K562 (cell line): ENCODE measurements around the gene FAM89B. TPM values are rescaled to one million over a fixed set of nuclear protein-coding genes. Genes with fewer than 3 reads are reported as not detected.
A peak's percentile ranks its signal among the peaks of the same experiment; 100 is the strongest.

Experiments used
- CBX3 ChIP-seq, 2 experiments: IDR thresholded peaks; 1 replicate in 1 of 2; 2 replicates in 1 of 2; pipeline ENCODE4 v1.6.1; 2012; ENCODE audit warnings: inconsistent platforms in 2 of 2, low read length in 2 of 2, borderline replicate concordance in 1 of 2, control low read depth in 1 of 2
- MAFK ChIP-seq: IDR thresholded peaks from 2 replicates; pipeline ENCODE4 v1.6.1; 2011; ENCODE audit warnings: low read length, improper control_type of control experiment
- MTA3 ChIP-seq: fragments of 450-650 bp; formaldehyde crosslinking; IDR thresholded peaks from 2 replicates; pipeline ENCODE4 v1.6.1; 2017; ENCODE audit warnings: mild to moderate bottlenecking, borderline replicate concordance
- NR2C2 ChIP-seq, 2 experiments: fragments of 200-800 bp in 1 of 2; sonication (Bioruptor generic) in 1 of 2; sonication (generic) in 1 of 2; formaldehyde crosslinking in 1 of 2; IDR thresholded peaks; 2 replicates each; pipeline versions ENCODE4 v1.6.1 to v1.8.0; 2016 to 2022; ENCODE audit warnings: mild to moderate bottlenecking in 1 of 2, missing compliant biosample characterization in 1 of 2, missing genetic modification characterization in 1 of 2, missing genetic modification reagents in 1 of 2
- polyA plus RNA-seq, 8 experiments: library from polyadenylated mRNA; depleted of rRNA in 4 of 8; stranded (reverse) in 5 of 8; unstranded in 3 of 8; fragments of >200 nt; fragmentation: Nextera tagmentation in 2 of 8; fragmentation: Illumina TruSeq in 1 of 8; extraction: Ambion mirVana in 2 of 8; extraction: Trizol in 1 of 8; gene quantifications; 2 replicates each; pipeline versions ENCODE4 v1.2.1 to v1.2.3, GENCODE V29; 2011 to 2014; ENCODE audit warnings: inconsistent platforms in 1 of 8, missing spikeins in 1 of 8
- total RNA-seq, 7 experiments: library from RNA; depleted of rRNA in 6 of 7; stranded (reverse); fragments of >200 nt in 6 of 7; fragmentation: Illumina TruSeq in 2 of 7; extraction: Trizol in 2 of 7; gene quantifications; 2 replicates each; pipeline versions ENCODE4 v1.2.1 to v1.2.3, GENCODE V29; 2011 to 2021; ENCODE audit warnings: low replicate concordance in 1 of 7
- TF ChIP-seq, protein P1 (sequence below): fragments of 450-650 bp; formaldehyde crosslinking; IDR thresholded peaks from 2 replicates; pipeline ENCODE4 v1.4.0; 2020; ENCODE audit warnings: mild to moderate bottlenecking, moderate library complexity
- TF ChIP-seq, protein P2 (sequence below): IDR thresholded peaks from 2 replicates; pipeline ENCODE4 v1.6.1; 2011; ENCODE audit warnings: borderline replicate concordance, low read depth, mild to moderate bottlenecking, moderate library complexity, low read length; ENCODE audit not compliant: insufficient read depth, poor library complexity, severe bottlenecking
- TF ChIP-seq, protein P3 (sequence below), 3 experiments: fragments of 200-800 bp in 1 of 3; fragments of 250-450 bp in 1 of 3; fragments of 450-650 bp in 1 of 3; sonication (Bioruptor Pico) in 1 of 3; sonication (Bioruptor generic) in 1 of 3; formaldehyde crosslinking in 1 of 3; IDR thresholded peaks; 2 replicates each; pipeline versions ENCODE4 v1.6.1 to v1.8.0; 2016 to 2022; ENCODE audit warnings: mild to moderate bottlenecking in 2 of 3, missing genetic modification characterization in 2 of 3, missing compliant biosample characterization in 1 of 3, moderate library complexity in 1 of 3
- TF ChIP-seq, protein P4 (sequence below): fragments of 450-650 bp; IDR thresholded peaks from 2 replicates; pipeline ENCODE4 v1.6.1; 2016; ENCODE audit warnings: low read depth

Gene FAM89B
- total and polyA plus RNA-seq, 9 of the 15 experiments (the other 6 are each of a cell fraction or from before 2014, with no cell fraction given), result 0.32 to 27.6 (median 11.9) TPM

DNA sequence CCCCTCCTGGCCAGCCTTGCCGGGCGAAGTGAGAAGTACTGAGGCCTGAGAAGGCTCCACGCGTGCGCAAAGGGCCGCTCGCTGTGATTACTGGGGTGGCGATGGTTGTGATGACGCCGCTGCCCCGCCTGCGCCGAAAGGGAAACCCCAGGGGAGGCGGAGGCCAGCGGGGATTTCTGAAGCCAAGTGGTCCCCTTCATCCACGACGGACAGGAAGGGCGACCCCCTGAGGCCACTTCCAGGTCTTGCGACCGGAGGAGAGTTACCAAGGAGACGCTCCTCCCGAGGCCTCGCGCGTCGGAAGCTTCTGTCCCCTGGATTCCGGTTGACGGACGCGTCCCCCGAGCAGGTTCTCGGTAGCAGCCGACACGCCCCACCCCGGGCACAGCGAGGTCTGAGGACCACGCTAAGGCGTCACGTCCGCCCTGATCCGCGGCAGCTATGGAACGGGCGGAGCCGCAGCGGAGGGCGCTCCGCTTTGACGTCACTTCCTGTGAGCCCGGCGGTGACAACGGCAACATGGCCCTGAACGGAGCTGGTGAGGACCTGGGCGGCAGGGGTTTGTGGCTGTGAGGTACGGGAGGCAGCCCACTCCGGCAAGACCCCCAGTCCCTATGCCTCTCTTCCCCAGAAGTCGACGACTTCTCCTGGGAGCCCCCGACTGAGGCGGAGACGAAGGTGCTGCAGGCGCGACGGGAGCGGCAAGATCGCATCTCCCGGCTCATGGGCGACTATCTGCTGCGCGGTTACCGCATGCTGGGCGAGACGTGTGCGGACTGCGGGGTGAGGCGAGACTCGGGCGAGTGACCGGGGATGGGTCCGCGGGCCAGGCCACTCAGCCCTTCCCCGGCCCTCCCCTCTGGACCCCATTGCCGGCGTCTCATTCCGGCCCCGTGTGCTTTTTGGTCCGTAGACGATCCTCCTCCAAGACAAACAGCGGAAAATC is 2.1 kb upstream of the FAM89B start, which contains the start of gene ZNRD2 (continued):
- TF ChIP-seq, protein P1, sequence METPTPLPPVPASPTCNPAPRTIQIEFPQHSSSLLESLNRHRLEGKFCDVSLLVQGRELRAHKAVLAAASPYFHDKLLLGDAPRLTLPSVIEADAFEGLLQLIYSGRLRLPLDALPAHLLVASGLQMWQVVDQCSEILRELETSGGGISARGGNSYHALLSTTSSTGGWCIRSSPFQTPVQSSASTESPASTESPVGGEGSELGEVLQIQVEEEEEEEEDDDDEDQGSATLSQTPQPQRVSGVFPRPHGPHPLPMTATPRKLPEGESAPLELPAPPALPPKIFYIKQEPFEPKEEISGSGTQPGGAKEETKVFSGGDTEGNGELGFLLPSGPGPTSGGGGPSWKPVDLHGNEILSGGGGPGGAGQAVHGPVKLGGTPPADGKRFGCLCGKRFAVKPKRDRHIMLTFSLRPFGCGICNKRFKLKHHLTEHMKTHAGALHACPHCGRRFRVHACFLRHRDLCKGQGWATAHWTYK, result peak; percentile 84; the same call in 1 of the 2 replicates
- TF ChIP-seq NR2C2 (CRISPR knock-in tag; IDR thresholded peaks at IDR 0.05) (peak; percentile 81; the same call in 1 of the 2 replicates), NR2C2 (tag; IDR thresholded peaks at IDR 0.05) (peak; percentile 86), MAFK (no peak), CBX3 (IDR thresholded peaks at IDR 0.05; ENCODE audit: borderline replicate concordance in 1 of 2, low read length in 2 of 2) (peak in 1 of 2 experiments; percentile 33; a peak in 1 of 3 replicates), MTA3 (peak; percentile 84; the same call in 1 of the 2 replicates)
- TF ChIP-seq, protein P2, sequence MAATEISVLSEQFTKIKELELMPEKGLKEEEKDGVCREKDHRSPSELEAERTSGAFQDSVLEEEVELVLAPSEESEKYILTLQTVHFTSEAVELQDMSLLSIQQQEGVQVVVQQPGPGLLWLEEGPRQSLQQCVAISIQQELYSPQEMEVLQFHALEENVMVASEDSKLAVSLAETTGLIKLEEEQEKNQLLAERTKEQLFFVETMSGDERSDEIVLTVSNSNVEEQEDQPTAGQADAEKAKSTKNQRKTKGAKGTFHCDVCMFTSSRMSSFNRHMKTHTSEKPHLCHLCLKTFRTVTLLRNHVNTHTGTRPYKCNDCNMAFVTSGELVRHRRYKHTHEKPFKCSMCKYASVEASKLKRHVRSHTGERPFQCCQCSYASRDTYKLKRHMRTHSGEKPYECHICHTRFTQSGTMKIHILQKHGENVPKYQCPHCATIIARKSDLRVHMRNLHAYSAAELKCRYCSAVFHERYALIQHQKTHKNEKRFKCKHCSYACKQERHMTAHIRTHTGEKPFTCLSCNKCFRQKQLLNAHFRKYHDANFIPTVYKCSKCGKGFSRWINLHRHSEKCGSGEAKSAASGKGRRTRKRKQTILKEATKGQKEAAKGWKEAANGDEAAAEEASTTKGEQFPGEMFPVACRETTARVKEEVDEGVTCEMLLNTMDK, result peak; percentile 45
- TF ChIP-seq, protein P3, sequence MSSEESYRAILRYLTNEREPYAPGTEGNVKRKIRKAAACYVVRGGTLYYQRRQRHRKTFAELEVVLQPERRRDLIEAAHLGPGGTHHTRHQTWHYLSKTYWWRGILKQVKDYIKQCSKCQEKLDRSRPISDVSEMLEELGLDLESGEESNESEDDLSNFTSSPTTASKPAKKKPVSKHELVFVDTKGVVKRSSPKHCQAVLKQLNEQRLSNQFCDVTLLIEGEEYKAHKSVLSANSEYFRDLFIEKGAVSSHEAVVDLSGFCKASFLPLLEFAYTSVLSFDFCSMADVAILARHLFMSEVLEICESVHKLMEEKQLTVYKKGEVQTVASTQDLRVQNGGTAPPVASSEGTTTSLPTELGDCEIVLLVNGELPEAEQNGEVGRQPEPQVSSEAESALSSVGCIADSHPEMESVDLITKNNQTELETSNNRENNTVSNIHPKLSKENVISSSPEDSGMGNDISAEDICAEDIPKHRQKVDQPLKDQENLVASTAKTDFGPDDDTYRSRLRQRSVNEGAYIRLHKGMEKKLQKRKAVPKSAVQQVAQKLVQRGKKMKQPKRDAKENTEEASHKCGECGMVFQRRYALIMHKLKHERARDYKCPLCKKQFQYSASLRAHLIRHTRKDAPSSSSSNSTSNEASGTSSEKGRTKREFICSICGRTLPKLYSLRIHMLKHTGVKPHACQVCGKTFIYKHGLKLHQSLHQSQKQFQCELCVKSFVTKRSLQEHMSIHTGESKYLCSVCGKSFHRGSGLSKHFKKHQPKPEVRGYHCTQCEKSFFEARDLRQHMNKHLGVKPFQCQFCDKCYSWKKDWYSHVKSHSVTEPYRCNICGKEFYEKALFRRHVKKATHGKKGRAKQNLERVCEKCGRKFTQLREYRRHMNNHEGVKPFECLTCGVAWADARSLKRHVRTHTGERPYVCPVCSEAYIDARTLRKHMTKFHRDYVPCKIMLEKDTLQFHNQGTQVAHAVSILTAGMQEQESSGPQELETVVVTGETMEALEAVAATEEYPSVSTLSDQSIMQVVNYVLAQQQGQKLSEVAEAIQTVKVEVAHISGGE (CRISPR knock-in tag; IDR thresholded peaks at IDR 0.05), result peak; percentile 84 to 97 (median 95)
- TF ChIP-seq, protein P4, sequence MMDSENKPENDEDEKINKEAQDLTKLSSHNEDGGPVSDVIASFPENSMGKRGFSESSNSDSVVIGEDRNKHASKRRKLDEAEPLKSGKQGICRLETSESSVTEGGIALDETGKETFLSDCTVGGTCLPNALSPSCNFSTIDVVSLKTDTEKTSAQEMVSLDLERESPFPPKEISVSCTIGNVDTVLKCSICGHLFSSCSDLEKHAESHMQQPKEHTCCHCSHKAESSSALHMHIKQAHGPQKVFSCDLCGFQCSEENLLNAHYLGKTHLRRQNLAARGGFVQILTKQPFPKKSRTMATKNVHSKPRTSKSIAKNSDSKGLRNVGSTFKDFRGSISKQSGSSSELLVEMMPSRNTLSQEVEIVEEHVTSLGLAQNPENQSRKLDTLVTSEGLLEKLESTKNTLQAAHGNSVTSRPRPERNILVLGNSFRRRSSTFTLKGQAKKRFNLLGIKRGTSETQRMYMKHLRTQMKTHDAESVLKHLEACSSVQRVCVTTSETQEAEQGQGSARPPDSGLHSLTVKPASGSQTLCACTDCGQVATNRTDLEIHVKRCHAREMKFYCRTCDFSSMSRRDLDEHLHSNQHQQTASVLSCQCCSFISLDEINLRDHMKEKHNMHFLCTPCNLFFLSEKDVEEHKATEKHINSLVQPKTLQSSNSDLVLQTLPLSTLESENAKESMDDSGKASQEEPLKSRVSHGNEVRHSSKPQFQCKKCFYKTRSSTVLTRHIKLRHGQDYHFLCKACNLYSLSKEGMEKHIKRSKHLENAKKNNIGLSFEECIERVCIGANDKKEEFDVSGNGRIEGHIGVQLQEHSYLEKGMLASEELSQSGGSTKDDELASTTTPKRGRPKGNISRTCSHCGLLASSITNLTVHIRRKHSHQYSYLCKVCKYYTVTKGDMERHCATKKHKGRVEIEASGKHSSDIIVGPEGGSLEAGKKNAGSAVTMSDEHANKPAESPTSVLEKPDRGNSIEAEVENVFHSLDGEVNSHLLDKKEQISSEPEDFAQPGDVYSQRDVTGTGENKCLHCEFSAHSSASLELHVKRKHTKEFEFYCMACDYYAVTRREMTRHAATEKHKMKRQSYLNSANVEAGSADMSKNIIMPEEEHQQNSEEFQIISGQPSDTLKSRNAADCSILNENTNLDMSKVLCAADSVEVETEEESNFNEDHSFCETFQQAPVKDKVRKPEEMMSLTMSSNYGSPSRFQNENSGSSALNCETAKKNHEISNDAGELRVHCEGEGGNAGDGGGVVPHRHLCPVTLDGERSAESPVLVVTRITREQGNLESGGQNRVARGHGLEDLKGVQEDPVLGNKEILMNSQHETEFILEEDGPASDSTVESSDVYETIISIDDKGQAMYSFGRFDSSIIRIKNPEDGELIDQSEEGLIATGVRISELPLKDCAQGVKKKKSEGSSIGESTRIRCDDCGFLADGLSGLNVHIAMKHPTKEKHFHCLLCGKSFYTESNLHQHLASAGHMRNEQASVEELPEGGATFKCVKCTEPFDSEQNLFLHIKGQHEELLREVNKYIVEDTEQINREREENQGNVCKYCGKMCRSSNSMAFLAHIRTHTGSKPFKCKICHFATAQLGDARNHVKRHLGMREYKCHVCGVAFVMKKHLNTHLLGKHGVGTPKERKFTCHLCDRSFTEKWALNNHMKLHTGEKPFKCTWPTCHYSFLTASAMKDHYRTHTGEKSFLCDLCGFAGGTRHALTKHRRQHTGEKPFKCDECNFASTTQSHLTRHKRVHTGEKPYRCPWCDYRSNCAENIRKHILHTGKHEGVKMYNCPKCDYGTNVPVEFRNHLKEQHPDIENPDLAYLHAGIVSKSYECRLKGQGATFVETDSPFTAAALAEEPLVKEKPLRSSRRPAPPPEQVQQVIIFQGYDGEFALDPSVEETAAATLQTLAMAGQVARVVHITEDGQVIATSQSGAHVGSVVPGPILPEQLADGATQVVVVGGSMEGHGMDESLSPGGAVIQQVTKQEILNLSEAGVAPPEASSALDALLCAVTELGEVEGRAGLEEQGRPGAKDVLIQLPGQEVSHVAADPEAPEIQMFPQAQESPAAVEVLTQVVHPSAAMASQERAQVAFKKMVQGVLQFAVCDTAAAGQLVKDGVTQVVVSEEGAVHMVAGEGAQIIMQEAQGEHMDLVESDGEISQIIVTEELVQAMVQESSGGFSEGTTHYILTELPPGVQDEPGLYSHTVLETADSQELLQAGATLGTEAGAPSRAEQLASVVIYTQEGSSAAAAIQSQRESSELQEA, result no peak
